Smooth muscle cell (in vitro differentiated cells): Measurements from ENCODE around the gene TBC1D3B. TPM values are rescaled to one million over a fixed set of nuclear protein-coding genes. Genes with fewer than 3 reads are reported as not detected.
"Not testable (repeated sequence)": the region's sequence is repeated elsewhere in the genome, so short reads cannot be mapped to it uniquely, and the experiment has no call there.

Source experiments
- DNase-seq: peaks from one replicate; lab custom pipeline; 2025; ENCODE audit not compliant: unreplicated experiment; lab: John Stamatoyannopoulos, UW
- H2AFZ ChIP-seq: fragments of 200-600 bp; sonication (generic); 2 replicates; pipeline ENCODE4 v1.6.0; 2016; ENCODE audit warnings: antibody characterized with exemption, low read depth, mild to moderate bottlenecking
- H3F3A ChIP-seq: fragments of 200-600 bp; sonication (generic); 2 replicates; pipeline ENCODE4 v1.6.0; 2017; ENCODE audit warnings: antibody characterized with exemption, low read depth
- H3K27ac ChIP-seq: fragments of 200-600 bp; sonication (generic); 2 replicates; pipeline ENCODE4 v1.5.1; 2016; ENCODE audit warnings: low read depth, mild to moderate bottlenecking
- H3K27me3 ChIP-seq: fragments of 200-600 bp; sonication (generic); 2 replicates; pipeline ENCODE4 v1.6.1; 2016; ENCODE audit warnings: low read depth, mild to moderate bottlenecking
- H3K36me3 ChIP-seq: fragments of 200-600 bp; sonication (generic); 2 replicates; pipeline ENCODE4 v1.5.1; 2016; ENCODE audit warnings: low read depth
- H3K4me1 ChIP-seq: fragments of 200-600 bp; sonication (generic); 2 replicates; pipeline ENCODE4 v1.5.1; 2016; ENCODE audit warnings: low read depth
- H3K4me2 ChIP-seq: fragments of 200-600 bp; sonication (generic); 2 replicates; pipeline ENCODE4 v1.6.0; 2016; ENCODE audit warnings: mild to moderate bottlenecking
- H3K4me3 ChIP-seq: fragments of 200-600 bp; sonication (generic); 2 replicates; pipeline ENCODE4 v1.5.1; 2016; ENCODE audit warnings: mild to moderate bottlenecking
- H3K79me2 ChIP-seq: fragments of 200-600 bp; sonication (generic); 2 replicates; pipeline ENCODE4 v1.6.0; 2016; ENCODE audit warnings: low read depth, mild to moderate bottlenecking
- H3K9ac ChIP-seq: fragments of 200-600 bp; sonication (generic); 2 replicates; pipeline ENCODE4 v1.6.0; 2016; ENCODE audit warnings: low read depth
- H3K9me3 ChIP-seq: fragments of 200-600 bp; sonication (generic); replicated peaks from 2 replicates; pipeline ENCODE4 v1.5.1; 2016; ENCODE audit warnings: low read depth
- H4K20me1 ChIP-seq: fragments of 200-600 bp; sonication (generic); 2 replicates; pipeline ENCODE4 v1.6.0; 2016; ENCODE audit warnings: low read depth
- CTCF ChIP-seq: fragments of 200-600 bp; sonication (generic); IDR thresholded peaks from 2 replicates; pipeline ENCODE4 v1.5.1; 2017; ENCODE audit warnings: borderline replicate concordance, mild to moderate bottlenecking, antibody characterized with exemption; ENCODE audit not compliant: insufficient read depth, poor library complexity, severe bottlenecking
- WGBS: methylation state at CpG from one replicate; pipeline ENCODE4 v1.1.7; 2016; ENCODE audit warnings: low lambda C conversion rate; 5-methylcytosine and 5-hydroxymethylcytosine counted together
- polyA plus RNA-seq: library from polyadenylated mRNA; unstranded; fragments of >200 nt; fragmentation: Nextera tagmentation; extraction: Ambion mirVana; gene quantifications from 2 replicates; pipeline ENCODE4 v1.2.1, GENCODE V29; 2016
- total RNA-seq: library from RNA; depleted of rRNA; stranded (reverse); fragments of >200 nt; gene quantifications from 2 replicates; pipeline ENCODE4 v1.2.3, GENCODE V29; 2014

Gene TBC1D3B
- total and polyA plus RNA-seq, 2 experiments from 2014 or later: 1.4 TPM; not detected in 1

DNA sequence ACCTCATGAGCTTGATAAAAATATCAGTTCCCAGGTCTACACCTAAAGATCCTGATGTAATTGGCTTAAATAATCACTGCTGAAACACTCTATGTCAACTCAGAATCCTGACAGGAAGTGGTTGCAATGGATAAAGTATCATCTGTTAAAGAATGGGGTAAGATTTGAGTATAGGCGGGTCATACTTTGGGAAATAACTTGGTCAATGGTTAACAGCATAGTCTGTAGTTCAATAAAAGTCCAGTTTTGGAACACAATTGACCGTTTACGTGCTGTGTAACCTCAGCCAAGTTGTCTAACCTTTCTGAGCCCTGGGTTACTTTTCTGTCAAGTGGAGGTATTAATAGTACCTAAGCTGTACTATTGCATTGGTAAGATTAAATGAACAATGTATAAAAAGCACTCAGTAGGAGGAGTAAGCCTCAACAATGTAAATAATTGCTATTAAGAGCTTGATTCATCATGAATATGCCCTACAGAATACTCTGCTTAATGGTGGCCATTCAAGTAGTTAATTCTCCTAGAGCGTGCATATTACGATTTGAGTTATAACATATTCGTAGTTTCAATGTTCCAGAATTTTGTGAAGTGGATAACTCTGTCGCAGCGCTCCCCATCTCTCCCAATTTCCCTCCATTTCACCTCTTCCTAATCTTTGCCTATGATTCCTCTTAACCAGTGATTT is 17.9 kb upstream of the TBC1D3B start:
- not testable (repeated sequence) for H3K9me3 ChIP-seq, DNase-seq, H2AFZ ChIP-seq, H4K20me1 ChIP-seq, H3K4me1 ChIP-seq, H3K4me2 ChIP-seq, H3K4me3 ChIP-seq, H3K79me2 ChIP-seq, H3K27ac ChIP-seq, H3K9ac ChIP-seq, H3K36me3 ChIP-seq, H3F3A ChIP-seq
- H3K27me3 ChIP-seq: peaks cover 10% of the 10 kb centered on the region
- 77% methylated on average over 8 of the region's 8 CpGs for WGBS

DNA sequence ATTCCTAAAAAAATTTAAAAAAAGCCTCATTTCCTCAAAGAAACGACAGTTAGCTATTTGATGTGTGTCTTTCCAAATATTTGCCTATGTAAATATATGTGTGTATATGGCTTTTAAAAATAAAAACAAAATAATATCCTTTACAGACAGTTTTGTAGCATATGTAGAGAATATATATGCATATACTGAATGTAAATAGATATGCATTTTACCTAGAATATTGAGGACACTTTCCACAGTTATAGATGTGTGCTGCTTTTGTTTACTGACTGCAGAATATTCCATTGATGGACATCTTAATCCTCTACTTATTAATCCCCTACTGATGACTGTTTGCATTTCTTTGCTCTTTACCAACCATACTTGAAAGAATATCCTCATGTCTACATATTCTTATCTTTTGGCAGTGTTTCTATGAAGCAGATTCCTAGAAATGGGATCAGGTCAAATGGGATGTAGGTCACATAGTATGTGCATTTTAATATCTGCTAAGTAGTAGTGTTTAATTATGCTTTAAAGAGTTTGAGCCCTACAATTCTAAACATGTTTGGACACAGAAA is 16.9 kb upstream of the TBC1D3B start:
- no peak for TF ChIP-seq CTCF
- H3K36me3 ChIP-seq: no peaks in the 10 kb centered on the region
- no peak overlapping the region for H3K27ac ChIP-seq
- no peak overlapping the region for H3K9ac ChIP-seq
- no peaks in the 10 kb centered on the region for H3K9me3 ChIP-seq
- no peak for DNase-seq
- H3K4me1 ChIP-seq: no peaks in the 10 kb centered on the region
- no peak overlapping the region for H3K4me2 ChIP-seq
- H2AFZ ChIP-seq: no peak overlapping the region
- H3K27me3 ChIP-seq: peaks cover 10% of the 10 kb centered on the region
- 79% methylated on average over 1 of the region's 1 CpG for WGBS
- no peaks in the 10 kb centered on the region for H3F3A ChIP-seq
- H3K4me3 ChIP-seq: no peak overlapping the region
- H3K79me2 ChIP-seq: no peaks in the 10 kb centered on the region
- no peaks in the 10 kb centered on the region for H4K20me1 ChIP-seq

DNA sequence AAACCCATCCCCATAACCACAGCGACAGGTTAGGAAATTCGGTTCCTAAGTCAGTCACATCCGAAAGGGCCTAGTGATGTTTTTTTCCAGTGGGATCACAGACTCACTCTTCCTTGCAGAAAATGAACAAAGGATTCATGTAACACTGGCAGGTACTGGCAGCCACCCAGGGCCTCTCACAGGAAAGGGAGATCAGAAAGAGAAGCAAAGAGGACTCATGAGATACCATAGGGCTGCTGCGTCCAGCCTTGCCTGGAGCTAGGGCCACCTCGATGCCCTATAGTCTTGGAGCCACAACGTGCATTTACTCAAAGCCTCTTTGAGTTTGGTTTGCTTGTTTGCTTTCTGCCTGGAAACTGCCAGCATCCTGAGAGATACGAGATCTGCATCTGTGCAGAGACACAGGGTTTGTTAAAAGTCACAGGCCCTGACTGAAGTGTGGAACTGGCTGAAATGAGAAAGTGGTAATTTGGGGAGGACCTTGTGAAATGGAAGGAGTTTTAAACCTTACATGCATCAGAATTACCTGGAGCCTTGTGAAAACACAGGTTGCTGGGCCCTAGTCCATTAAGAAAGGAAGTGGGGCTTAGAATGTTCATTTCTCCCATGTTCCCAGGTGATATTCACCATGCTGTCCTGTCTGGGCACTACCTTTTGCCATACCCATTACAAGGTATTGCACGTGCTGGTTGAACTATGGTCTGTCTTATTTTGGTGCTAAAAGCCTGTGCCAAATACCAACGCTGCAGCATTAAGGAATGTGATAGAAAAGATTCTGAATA is 14.3 kb upstream of the TBC1D3B start:
- H3K27me3 ChIP-seq: peaks cover 23% of the 10 kb centered on the region
- 88% methylated on average over 9 of the region's 9 CpGs for WGBS
- not testable (repeated sequence) for H3K27ac ChIP-seq

GRCh38 chr17:36189993-36190392 is 13.6 kb upstream of the TBC1D3B start:
- 82% methylated on average over 5 of the region's 5 CpGs for WGBS
- not testable (repeated sequence) for H3K9me3 ChIP-seq, H3K27ac ChIP-seq, H3K36me3 ChIP-seq, H3K4me1 ChIP-seq, H3K4me3 ChIP-seq, H2AFZ ChIP-seq, H3K79me2 ChIP-seq, H3K9ac ChIP-seq, DNase-seq, H4K20me1 ChIP-seq, H3F3A ChIP-seq, H3K4me2 ChIP-seq
- H3K27me3 ChIP-seq: peaks cover 20% of the 10 kb centered on the region

More for the DNA sequence above, 14.3 kb upstream of the TBC1D3B start:
- not testable (repeated sequence) for H3K4me1 ChIP-seq, H3K9me3 ChIP-seq, H3K36me3 ChIP-seq, DNase-seq, H3K4me2 ChIP-seq, H4K20me1 ChIP-seq, H3K9ac ChIP-seq, H3K4me3 ChIP-seq, H2AFZ ChIP-seq, H3K79me2 ChIP-seq, H3F3A ChIP-seq

GRCh38 chr17:36188891-36189306 is 12.5 kb upstream of the TBC1D3B start:
- DNase-seq: no peak

More at GRCh38 chr17:36188891-36189306, 12.5 kb upstream of the TBC1D3B start:
- no peak overlapping the region for H3K27ac ChIP-seq
- H3K9me3 ChIP-seq: no peaks in the 10 kb centered on the region
- H3K36me3 ChIP-seq: no peaks in the 10 kb centered on the region
- TF ChIP-seq CTCF: no peak
- H3F3A ChIP-seq: no peaks in the 10 kb centered on the region
- no peaks in the 10 kb centered on the region for H4K20me1 ChIP-seq
- no peak overlapping the region for H3K9ac ChIP-seq
- H3K4me1 ChIP-seq: no peaks in the 10 kb centered on the region
- no peak overlapping the region for H3K4me2 ChIP-seq
- peaks cover 25% of the 10 kb centered on the region for H3K27me3 ChIP-seq
- H3K4me3 ChIP-seq: no peak overlapping the region
- H3K79me2 ChIP-seq: no peaks in the 10 kb centered on the region
- WGBS: 67% methylated on average over 7 of the region's 7 CpGs
- no peak overlapping the region for H2AFZ ChIP-seq
